HepG2 (cell line): ENCODE data around the gene CSMD2. TPM values are rescaled to one million over a fixed set of nuclear protein-coding genes. Genes with fewer than 3 reads are reported as not detected.

Source experiments
- ATAC-seq: fragments of 200-7000 bp; cut with Tn5 transposase; 3 replicates; pipeline ENCODE4 v1.9.1; 2020; ENCODE audit warnings: mild to moderate bottlenecking, moderate library complexity
- BruUV-seq: library from RNA; stranded (reverse); fragments of 400-500 nt; replicated peaks from 2 replicates; lab custom pipeline; 2021; lab: Mats Ljungman, UMichigan
- CTCF ChIA-PET: fragments of 300-600 bp; formaldehyde crosslinking; extraction: SDS; loops from one replicate; lab custom pipeline; 2021; ENCODE audit warnings: low total read pairs, inconsistent platforms, low intra/inter-chr PET ratio; lab: Yijun Ruan, JAX
- POLR2A ChIA-PET: fragments of 350-600 bp; sonication (Branson Sonifier 250); formaldehyde crosslinking; loops from one replicate; lab custom pipeline; 2020; ENCODE audit warnings: antibody characterized with exemption, inconsistent platforms; lab: Yijun Ruan, JAX
- DNase-seq: peaks from one replicate; pipeline ENCODE4 v3.0.0-alpha.2; 2015; ENCODE audit warnings: low spot score
- FAIRE-seq: peaks from 3 replicates; lab custom pipeline; 2011; peaks lifted over from hg19 to GRCh38; lab: Jason Lieb, UNC
- H2AFZ ChIP-seq: one replicate; pipeline ENCODE4 v1.6.1; 2011; ENCODE audit warnings: low read length, inconsistent platforms
- H3K27ac ChIP-seq: fragments of 300-600 bp; 3 replicates; pipeline ENCODE4 v1.8.0; 2011; ENCODE audit warnings: mixed run types, mild to moderate bottlenecking, mixed read lengths, low read length, inconsistent platforms; ENCODE audit not compliant: insufficient read depth; ENCODE audit errors: extremely low read length
- H3K27me3 ChIP-seq, 2 experiments: fragments of 200-600 bp in 1 of 2; 2 replicates in 1 of 2; 3 replicates in 1 of 2; pipeline versions ENCODE4 v1.6.0 to v1.8.0; 2011; ENCODE audit warnings: low read length in 2 of 2, mild to moderate bottlenecking in 2 of 2, moderate library complexity in 2 of 2, inconsistent platforms in 1 of 2; ENCODE audit not compliant: insufficient read depth in 2 of 2, control insufficient read depth in 1 of 2
- H3K36me3 ChIP-seq, 2 experiments: fragments of 200-600 bp in 1 of 2; replicated peaks in 1 of 2; 2 replicates in 1 of 2; 3 replicates in 1 of 2; pipeline versions ENCODE4 v1.5.1 to v1.8.0; 2011; ENCODE audit warnings: low read length in 2 of 2, inconsistent platforms in 1 of 2; ENCODE audit not compliant: insufficient read depth in 2 of 2, control insufficient read depth in 1 of 2
- H3K4me1 ChIP-seq: 2 replicates; pipeline ENCODE4 v1.5.1; 2012; ENCODE audit warnings: low read length, inconsistent platforms; ENCODE audit not compliant: insufficient read depth
- H3K4me2 ChIP-seq: 2 replicates; pipeline ENCODE4 v1.6.0; 2011; ENCODE audit warnings: low read depth, low read length, inconsistent platforms
- H3K4me3 ChIP-seq, 3 experiments: fragments of 200-600 bp in 1 of 3; sonication (generic), shearing (Covaris generic) in 1 of 3; replicated peaks in 1 of 3; 2 replicates each; pipeline ENCODE4 v1.5.1; 2011 to 2016; ENCODE audit warnings: low read length in 3 of 3, inconsistent platforms in 2 of 3, low read depth in 2 of 3, mild to moderate bottlenecking in 2 of 3, control low read depth in 1 of 3, mixed read lengths in 1 of 3; ENCODE audit not compliant: insufficient read depth in 1 of 3
- H3K79me2 ChIP-seq: one replicate; pipeline ENCODE4 v1.6.1; 2011; ENCODE audit warnings: low read length, inconsistent platforms; ENCODE audit not compliant: insufficient read depth
- H3K9ac ChIP-seq: 2 replicates; pipeline ENCODE4 v1.6.0; 2011; ENCODE audit warnings: mild to moderate bottlenecking, low read depth, low read length, inconsistent platforms; ENCODE audit not compliant: insufficient read depth
- H3K9me3 ChIP-seq: 2 replicates; pipeline ENCODE4 v1.5.1; 2012; ENCODE audit warnings: mild to moderate bottlenecking, low read length
- H4K20me1 ChIP-seq: 2 replicates; pipeline ENCODE4 v1.6.0; 2011; ENCODE audit warnings: inconsistent platforms, mild to moderate bottlenecking, low read length, moderate library complexity; ENCODE audit not compliant: insufficient read depth
- ELF1 ChIP-seq: sonication (generic); formaldehyde crosslinking; IDR thresholded peaks from 2 replicates; pipeline ENCODE4 v1.4.0; 2020; ENCODE audit warnings: missing genetic modification reagents
- FLYWCH1 ChIP-seq: sonication (generic); formaldehyde crosslinking; IDR thresholded peaks from 2 replicates; pipeline ENCODE4 v1.8.1; 2023; ENCODE audit warnings: mild to moderate bottlenecking, missing genetic modification reagents
- KAT8 ChIP-seq: IDR thresholded peaks from 2 replicates; pipeline ENCODE4 v1.6.1; 2016; ENCODE audit warnings: missing genetic modification reagents, missing compliant biosample characterization
- KLF6 ChIP-seq: IDR thresholded peaks from 2 replicates; pipeline ENCODE4 v1.8.0; 2016; ENCODE audit warnings: missing biosample characterization, missing genetic modification reagents
- MAFG ChIP-seq: sonication (generic); formaldehyde crosslinking; IDR thresholded peaks from 2 replicates; pipeline ENCODE4 v1.5.1; 2020; ENCODE audit warnings: mild to moderate bottlenecking, missing genetic modification reagents
- MEIS2 ChIP-seq: sonication (generic); formaldehyde crosslinking; IDR thresholded peaks from 2 replicates; pipeline ENCODE4 v1.9.0; 2021; ENCODE audit warnings: mild to moderate bottlenecking, missing genetic modification reagents
- MTERF4 ChIP-seq: sonication (generic); formaldehyde crosslinking; IDR thresholded peaks from 2 replicates; pipeline ENCODE4 v1.8.0; 2023; ENCODE audit warnings: mild to moderate bottlenecking, missing genetic modification reagents
- RARA ChIP-seq: IDR thresholded peaks from 2 replicates; pipeline ENCODE4 v1.6.1; 2016; ENCODE audit warnings: missing genetic modification reagents, missing compliant biosample characterization
- RARG ChIP-seq: sonication (generic); formaldehyde crosslinking; IDR thresholded peaks from 2 replicates; pipeline ENCODE4 v1.4.0; 2020; ENCODE audit warnings: low read depth, mild to moderate bottlenecking, missing genetic modification reagents
- RBAK ChIP-seq: sonication (generic); formaldehyde crosslinking; IDR thresholded peaks from 2 replicates; pipeline ENCODE4 v1.5.1; 2020; ENCODE audit warnings: mild to moderate bottlenecking, missing genetic modification reagents
- U2AF2 ChIP-seq: fragments of 200-400 bp; formaldehyde crosslinking; IDR thresholded peaks from 2 replicates; pipeline ENCODE4 v1.6.1; 2017; ENCODE audit warnings: low read depth, mild to moderate bottlenecking, low read length
- ZFAT ChIP-seq: sonication (generic); formaldehyde crosslinking; conservative IDR thresholded peaks from 2 replicates; pipeline ENCODE4 v1.8.1; 2023; ENCODE audit warnings: missing genetic modification reagents, inconsistent platforms
- ZNF234 ChIP-seq: sonication (generic); formaldehyde crosslinking; conservative IDR thresholded peaks from 2 replicates; pipeline ENCODE4 v1.5.1; 2020; ENCODE audit warnings: mild to moderate bottlenecking, missing genetic modification reagents
- ZNF512B ChIP-seq: sonication (generic); formaldehyde crosslinking; IDR thresholded peaks from 2 replicates; pipeline ENCODE4 v1.5.1; 2020; ENCODE audit warnings: missing genetic modification reagents, mild to moderate bottlenecking, borderline replicate concordance
- ZNF543 ChIP-seq: sonication (generic); formaldehyde crosslinking; IDR thresholded peaks from 2 replicates; pipeline ENCODE4 v1.4.0; 2020; ENCODE audit warnings: mild to moderate bottlenecking, missing genetic modification reagents
- ZNF558 ChIP-seq: sonication (generic); formaldehyde crosslinking; IDR thresholded peaks from 2 replicates; pipeline ENCODE4 v1.9.0; 2022; ENCODE audit warnings: mild to moderate bottlenecking, missing genetic modification reagents, borderline replicate concordance
- ZNF83 ChIP-seq: sonication (generic); formaldehyde crosslinking; IDR thresholded peaks from 2 replicates; pipeline ENCODE4 v1.4.0; 2020; ENCODE audit warnings: missing genetic modification reagents, mild to moderate bottlenecking, borderline replicate concordance
- ZZZ3 ChIP-seq: sonication (generic); formaldehyde crosslinking; IDR thresholded peaks from 2 replicates; pipeline ENCODE4 v1.4.0; 2020; ENCODE audit warnings: missing genetic modification reagents, mild to moderate bottlenecking, borderline replicate concordance
- WGBS: methylation state at CpG from one replicate; pipeline ENCODE4 v1.1.6; 2017; ENCODE audit warnings: low lambda C conversion rate; 5-methylcytosine and 5-hydroxymethylcytosine counted together
- in situ Hi-C: cut with HindIII; loops from 2 replicates; pipeline ENCODE4 v1.10.0; 2017; ENCODE audit warnings: low pct_unique_long_range_greater_than_20kb; ENCODE audit not compliant: extremely low pct_ligation_motif_present
- intact Hi-C: fragments of 100-400 bp; cut with micrococcal nuclease; formaldehyde crosslinking; loops from one replicate; pipeline ENCODE4 v1.10.0; 2022; ENCODE audit not compliant: unreplicated experiment
- polyA plus RNA-seq, 8 experiments: library from polyadenylated mRNA; depleted of rRNA in 3 of 8; stranded (reverse) in 7 of 8; unstranded in 1 of 8; fragments of >200 nt; fragmentation: Illumina TruSeq in 4 of 8; extraction: Trizol in 4 of 8; gene quantifications; 2 replicates each; pipeline versions ENCODE4 v1.2.1 to v1.2.3, GENCODE V29; 2011 to 2016; ENCODE audit warnings: low read depth in 4 of 8, missing spikeins in 1 of 8, mixed read lengths in 1 of 8; ENCODE audit not compliant: insufficient read depth in 1 of 8
- total RNA-seq, 5 experiments: library from RNA; depleted of rRNA; stranded (reverse); fragments of >200 nt; fragmentation: Illumina TruSeq; extraction: Trizol; gene quantifications; 2 replicates each; pipeline ENCODE4 v1.2.3, GENCODE V29; 2016; ENCODE audit warnings: low read depth in 1 of 5
- TF ChIP-seq, protein P1 (sequence below): sonication (generic); formaldehyde crosslinking; IDR thresholded peaks from 2 replicates; pipeline ENCODE4 v1.4.0; 2020; ENCODE audit warnings: missing genetic modification reagents
- TF ChIP-seq, protein P2 (sequence below): IDR thresholded peaks from 2 replicates; pipeline ENCODE4 v1.6.1; 2016

The CSMD2 gene
- total and polyA plus RNA-seq, 2 of the 13 experiments (the other 11 are each of a cell fraction or from before 2014, with no cell fraction given) = not detected

DNA sequence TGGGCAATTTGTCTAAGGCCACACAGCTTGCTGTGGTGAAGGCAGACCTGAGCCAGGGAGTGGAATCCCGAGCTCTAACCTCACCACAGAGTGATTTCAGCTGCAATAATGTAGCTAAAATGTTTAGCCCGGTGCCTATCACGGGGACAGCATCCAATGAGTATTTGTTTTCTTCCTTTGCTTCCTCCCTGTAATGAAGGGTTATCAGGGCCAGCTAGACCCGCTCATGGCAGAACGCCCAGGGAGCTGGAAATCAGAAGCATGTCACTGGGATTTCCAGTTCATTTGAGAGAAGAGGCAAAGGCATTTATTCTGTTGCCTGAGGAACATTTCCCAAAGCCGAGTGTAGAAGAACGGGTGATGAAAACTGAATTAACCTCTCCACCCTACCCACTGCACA is 509.5 kb downstream of the CSMD2 start:
- intact Hi-C loops = no loop called here
- H3K79me2 ChIP-seq = no peaks in the 10 kb centered on the region
- no peaks in the 10 kb centered on the region for H4K20me1 ChIP-seq
- peaks cover 0 to 10% of the 10 kb centered on the region in 2 experiments; a peak in 3 of 5 replicates for H3K27me3 ChIP-seq
- in situ Hi-C loops = no loop called here
- CTCF ChIA-PET = no interaction called here
- H3K4me1 ChIP-seq = no peaks in the 10 kb centered on the region
- WGBS = 0% methylated on average over 5 of the region's 7 CpGs
- H3K9me3 ChIP-seq = no peaks in the 10 kb centered on the region
- ATAC-seq (no peak), DNase-seq (no peak), FAIRE-seq (no peak)
- H3K4me2 ChIP-seq = no peak overlapping the region
- POLR2A ChIA-PET = no interaction called here
- no peak overlapping the region for H3K27ac ChIP-seq
- BruUV-seq = no TSS peak
- no peaks in the 10 kb centered on the region for H3K36me3 ChIP-seq
- H2AFZ ChIP-seq = no peak overlapping the region
- H3K4me3 ChIP-seq = no peak overlapping the region
- H3K9ac ChIP-seq = no peak overlapping the region
- no peak for TF ChIP-seq ELF1 (CRISPR knock-in tag)
- TF ChIP-seq MTERF4 (CRISPR knock-in tag) = no peak
- TF ChIP-seq KLF6 = no peak
- TF ChIP-seq ZNF512B = no peak
- no peak for TF ChIP-seq ZFAT (CRISPR knock-in tag)
- TF ChIP-seq FLYWCH1 (CRISPR knock-in tag) = no peak
- no peak for TF ChIP-seq RARA (CRISPR knock-in tag)
- no peak for TF ChIP-seq U2AF2
- TF ChIP-seq, protein P1, sequence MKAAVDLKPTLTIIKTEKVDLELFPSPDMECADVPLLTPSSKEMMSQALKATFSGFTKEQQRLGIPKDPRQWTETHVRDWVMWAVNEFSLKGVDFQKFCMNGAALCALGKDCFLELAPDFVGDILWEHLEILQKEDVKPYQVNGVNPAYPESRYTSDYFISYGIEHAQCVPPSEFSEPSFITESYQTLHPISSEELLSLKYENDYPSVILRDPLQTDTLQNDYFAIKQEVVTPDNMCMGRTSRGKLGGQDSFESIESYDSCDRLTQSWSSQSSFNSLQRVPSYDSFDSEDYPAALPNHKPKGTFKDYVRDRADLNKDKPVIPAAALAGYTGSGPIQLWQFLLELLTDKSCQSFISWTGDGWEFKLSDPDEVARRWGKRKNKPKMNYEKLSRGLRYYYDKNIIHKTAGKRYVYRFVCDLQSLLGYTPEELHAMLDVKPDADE (CRISPR knock-in tag) = no peak
- TF ChIP-seq ZNF543 (CRISPR knock-in tag) = no peak
- TF ChIP-seq ZNF234 (CRISPR knock-in tag) = no peak
- no peak for TF ChIP-seq RBAK (CRISPR knock-in tag)
- no peak for TF ChIP-seq KAT8 (CRISPR knock-in tag)
- TF ChIP-seq ZNF558 = no peak
- no peak for TF ChIP-seq ZNF83 (CRISPR knock-in tag)
- TF ChIP-seq, protein P2, sequence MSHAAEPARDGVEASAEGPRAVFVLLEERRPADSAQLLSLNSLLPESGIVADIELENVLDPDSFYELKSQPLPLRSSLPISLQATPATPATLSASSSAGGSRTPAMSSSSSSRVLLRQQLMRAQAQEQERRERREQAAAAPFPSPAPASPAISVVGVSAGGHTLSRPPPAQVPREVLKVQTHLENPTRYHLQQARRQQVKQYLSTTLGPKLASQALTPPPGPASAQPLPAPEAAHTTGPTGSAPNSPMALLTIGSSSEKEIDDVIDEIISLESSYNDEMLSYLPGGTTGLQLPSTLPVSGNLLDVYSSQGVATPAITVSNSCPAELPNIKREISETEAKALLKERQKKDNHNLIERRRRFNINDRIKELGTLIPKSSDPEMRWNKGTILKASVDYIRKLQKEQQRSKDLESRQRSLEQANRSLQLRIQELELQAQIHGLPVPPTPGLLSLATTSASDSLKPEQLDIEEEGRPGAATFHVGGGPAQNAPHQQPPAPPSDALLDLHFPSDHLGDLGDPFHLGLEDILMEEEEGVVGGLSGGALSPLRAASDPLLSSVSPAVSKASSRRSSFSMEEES (CRISPR knock-in tag) = no peak
- no peak for TF ChIP-seq MAFG (CRISPR knock-in tag)
- no peak for TF ChIP-seq MEIS2 (CRISPR knock-in tag)
- no peak for TF ChIP-seq ZZZ3 (CRISPR knock-in tag)
- TF ChIP-seq RARG = no peak
